Neural progenitor cell (in vitro differentiated cells): ENCODE results near the gene USP19.

Source experiments
- CTCF ChIP-seq: fragments of 200-600 bp; sonication (generic); IDR thresholded peaks from 2 replicates; pipeline ENCODE4 v1.5.1; 2017; ENCODE audit warnings: antibody characterized with exemption, mild to moderate bottlenecking
- EZH2 ChIP-seq: fragments of 200-600 bp; sonication (generic); IDR thresholded peaks from 2 replicates; pipeline ENCODE4 v1.6.1; 2017; ENCODE audit warnings: antibody characterized with exemption, mild to moderate bottlenecking, moderate library complexity
- EZH2phosphoT487 ChIP-seq: fragments of 200-600 bp; sonication (generic); IDR thresholded peaks from 2 replicates; pipeline ENCODE4 v1.6.1; 2017; ENCODE audit warnings: antibody characterized with exemption

GRCh38 chr3:49120096-49120437 is 556 bp downstream of the USP19 start:
- TF ChIP-seq CTCF (no peak), EZH2phosphoT487 (no peak), EZH2 (no peak)
